ENCODE results near the gene CPA1. TPM values are rescaled to one million over a fixed set of nuclear protein-coding genes. Genes with fewer than 3 reads are reported as not detected.

Gene CPA1
- polyA plus RNA-seq (ENCODE audit: insufficient read depth in 1 of 5, insufficient read length in 5 of 5, low replicate concordance in 1 of 5) = 1 to 10 TPM in 3 of 5 donors, under 1 TPM in 2; 0.81 to 1.7 (median 1.0) TPM
- long read RNA-seq, donor 1 = 0 reads
- long read RNA-seq, donor 2 = 0 reads
- long read RNA-seq, donor 3, partial matches to known transcripts = 20 of 20 reads
- long read RNA-seq, donor 3, other reads (novel, unspliced or antisense) = 0 of 20 reads
- long read RNA-seq, donor 4 = 0 reads
- long read RNA-seq, donor 5 = 0 reads
- long read RNA-seq, donor 6 = 0 reads
- long read RNA-seq, donor 7 = 0 reads
- long read RNA-seq, donor 8 = 0 reads

DNA sequence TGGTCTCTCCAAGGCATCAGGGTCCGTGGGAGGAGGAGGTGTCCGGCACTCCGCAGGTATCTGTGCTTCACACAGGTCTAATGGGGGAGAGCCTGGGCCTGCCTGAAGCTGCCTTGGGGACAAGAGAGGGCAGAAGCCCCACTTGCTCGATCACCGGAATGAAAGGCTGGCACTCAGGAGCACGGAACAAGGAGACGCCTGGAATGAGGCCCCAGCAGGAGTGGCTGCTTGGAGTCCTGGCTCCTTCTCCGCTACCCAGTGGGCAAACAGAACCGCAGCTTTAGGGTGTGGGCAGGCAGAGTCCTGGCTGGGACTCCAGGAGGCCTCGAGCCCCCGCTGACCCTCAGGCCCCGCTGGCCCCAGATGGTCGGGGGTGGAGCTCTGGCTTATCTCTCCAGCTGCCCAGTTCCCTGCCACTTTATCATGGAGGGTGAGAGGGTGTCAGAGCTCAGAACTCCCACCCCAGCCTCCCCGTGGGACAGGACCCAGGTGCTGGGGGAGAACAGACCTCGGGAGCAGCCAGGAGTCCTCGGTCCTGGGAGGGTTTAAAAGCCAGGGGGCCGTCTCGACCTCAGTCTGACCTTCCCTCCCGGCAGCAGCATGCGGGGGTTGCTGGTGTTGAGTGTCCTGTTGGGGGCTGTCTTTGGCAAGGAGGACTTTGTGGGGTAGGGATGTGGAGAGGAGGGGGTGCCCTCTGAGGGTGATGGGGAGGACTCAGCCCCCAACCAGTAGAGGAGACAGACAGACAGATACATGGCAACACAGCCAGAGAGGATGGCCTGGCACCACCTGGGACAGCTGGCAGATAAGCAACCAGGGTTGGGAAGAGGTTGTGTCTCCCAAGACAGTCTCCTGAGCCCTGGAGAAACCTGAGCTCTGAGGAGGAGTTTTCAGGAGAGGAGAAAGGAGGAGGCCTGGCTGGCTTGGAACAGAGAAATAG, at the start of gene CPA1:
Gene CPA1, plus strand, starts transcription at position 574 of the 940 bp plus-strand sequence. Its CDS starts 27 bp downstream, at position 601.
- no peak for DNase-seq

GRCh38 chr7:130332259-130333053, 47.8 kb upstream of the CPA1 start:
- DNase-seq = no peak

DNA sequence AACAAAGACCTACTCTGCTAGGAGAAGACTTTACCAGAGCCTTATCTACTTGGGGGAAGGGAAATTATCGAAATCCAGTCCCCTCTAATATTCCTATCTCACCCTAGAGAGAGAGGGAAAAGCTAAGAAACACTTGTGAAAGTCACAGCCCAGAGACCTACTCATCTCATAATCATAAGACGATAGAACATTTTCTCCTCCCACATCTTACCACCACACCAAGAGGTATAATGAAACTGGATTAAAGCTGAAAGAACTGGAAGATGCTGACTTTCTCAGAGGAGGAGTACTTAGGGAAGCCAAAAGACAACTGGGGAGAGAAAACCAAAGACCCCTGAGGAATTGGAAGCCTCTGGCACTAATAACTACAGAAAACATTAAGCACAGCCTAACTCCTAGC, 46.5 kb upstream of the CPA1 start:
- DNase-seq = no peak

DNA sequence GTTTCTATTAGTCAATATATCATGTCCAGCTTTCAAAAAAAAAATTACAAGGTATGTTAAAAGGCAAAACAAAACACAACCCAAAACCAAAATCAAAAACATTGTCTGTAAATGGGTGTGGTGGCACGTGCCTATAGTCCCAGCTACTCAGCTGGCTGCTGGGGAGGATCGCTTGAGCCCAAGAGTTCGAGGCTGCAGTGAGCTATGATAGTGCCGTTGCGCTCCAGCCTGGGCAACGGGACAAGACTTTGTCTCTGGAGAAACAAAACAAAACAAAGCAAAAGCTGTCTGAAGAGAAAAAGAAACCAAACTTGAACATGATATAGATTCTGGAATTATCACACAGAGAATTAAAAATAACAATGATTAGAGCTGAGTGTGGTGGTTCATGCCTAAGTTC, 46.0 kb upstream of the CPA1 start:
- no peak for DNase-seq

GRCh38 chr7:130337410-130337971, 42.8 kb upstream of the CPA1 start:
- no peak for DNase-seq

DNA sequence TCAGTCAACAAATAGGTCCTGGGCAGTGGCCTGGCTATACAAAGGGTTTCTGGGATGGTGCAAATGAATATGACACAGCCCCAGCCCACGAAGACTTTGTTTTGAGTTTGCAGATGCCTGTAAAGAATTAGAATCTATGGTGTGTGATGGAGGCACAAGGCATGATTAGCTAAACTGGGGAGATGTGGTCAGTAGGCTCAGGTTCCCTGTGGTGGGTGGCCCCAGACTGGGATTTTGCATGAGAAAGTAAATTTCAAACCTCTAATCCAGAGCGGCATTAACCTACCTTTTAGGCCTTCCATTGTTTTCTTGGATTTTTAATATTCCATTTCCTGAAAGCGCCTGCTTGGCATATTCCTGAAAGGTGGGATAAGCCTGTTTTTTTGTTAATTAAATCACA, 42.1 kb upstream of the CPA1 start:
- no peak for DNase-seq

DNA sequence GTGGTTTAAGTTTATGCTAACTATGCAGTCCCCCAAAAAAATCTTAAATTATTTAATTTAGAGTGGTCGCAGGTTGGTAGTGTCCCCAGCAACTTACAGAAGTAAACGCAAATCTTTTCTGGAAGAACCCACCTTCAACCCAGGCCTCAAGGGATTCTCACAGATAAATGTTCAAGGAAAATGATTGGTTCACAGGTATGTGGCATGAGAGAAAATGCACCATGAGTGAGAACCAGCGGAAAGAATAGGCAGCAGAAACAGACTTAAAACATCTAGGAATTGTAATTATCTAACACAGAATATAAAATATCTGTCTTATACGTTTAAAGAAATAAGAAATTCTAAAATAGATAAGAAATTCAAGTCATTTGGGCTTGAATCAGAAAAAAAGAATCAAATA, 38.4 kb upstream of the CPA1 start:
- DNase-seq = no peak

GRCh38 chr7:130342701-130343380, 37.5 kb upstream of the CPA1 start:
- no peak for DNase-seq

- no peak for DNase-seq
Observed at GRCh38 chr7:130344271-130344866, 35.9 kb upstream of the CPA1 start, which contains the start of gene CPA5. Gene CPA5, plus strand, starts transcription at chr7:130344816. Its CDS starts 1,670 bp downstream, at chr7:130346486.

- DNase-seq = no peak
Observed at GRCh38 chr7:130345136-130345535, 35.2 kb upstream of the CPA1 start.

DNA sequence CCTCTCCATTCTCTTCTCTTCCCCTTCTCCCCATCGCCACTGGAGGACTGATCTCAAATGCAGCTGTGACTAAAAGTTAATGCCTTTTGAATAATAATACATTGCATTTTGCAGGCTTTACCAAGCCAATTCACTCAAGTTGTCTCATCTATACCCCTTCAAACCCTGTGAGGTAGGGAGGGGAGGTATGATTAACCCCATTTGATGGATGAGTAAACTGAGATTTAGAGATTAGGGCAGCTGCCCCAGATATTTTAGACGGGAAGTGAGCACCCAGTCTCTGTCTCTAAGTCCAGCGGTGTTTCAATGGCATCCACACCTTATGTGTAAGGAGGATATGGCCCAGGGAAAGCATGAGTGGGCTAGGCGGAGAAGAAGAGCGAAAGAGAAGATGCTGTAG, 34.6 kb upstream of the CPA1 start:
- no peak for DNase-seq

DNA sequence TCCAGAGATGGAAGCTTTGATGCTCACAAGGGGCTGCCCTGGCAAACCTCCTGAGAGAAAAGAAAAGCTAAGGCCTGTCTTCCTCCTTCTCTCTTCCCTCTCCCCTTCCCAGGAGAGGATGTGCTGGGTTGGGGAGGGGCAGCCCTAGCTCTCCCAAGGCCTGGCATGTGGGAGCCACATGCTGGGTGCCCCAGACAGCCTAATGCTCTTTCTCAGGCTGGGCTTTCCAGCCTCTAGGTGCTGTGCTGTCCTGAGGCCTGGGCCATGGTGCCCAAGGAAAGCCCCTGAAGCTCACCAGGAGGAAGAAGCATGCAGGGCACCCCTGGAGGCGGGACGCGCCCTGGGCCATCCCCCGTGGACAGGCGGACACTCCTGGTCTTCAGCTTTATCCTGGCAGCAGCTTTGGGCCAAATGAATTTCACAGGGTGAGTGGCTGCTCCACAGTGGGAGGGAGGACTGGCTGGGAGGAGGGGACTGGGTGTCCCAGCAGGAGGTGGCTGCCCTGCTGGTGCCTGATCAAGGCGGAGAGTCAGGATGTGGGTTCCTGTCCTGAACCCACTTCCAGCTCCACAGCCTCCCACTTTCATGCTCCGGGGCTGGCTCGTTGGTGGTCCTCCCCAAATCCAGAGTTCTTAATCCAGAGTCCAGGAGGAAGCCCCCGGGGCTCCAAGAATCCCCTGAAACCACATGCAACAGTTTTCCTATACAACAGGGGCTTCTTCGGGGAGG, 34.0 kb upstream of the CPA1 start:
- DNase-seq = no peak

DNA sequence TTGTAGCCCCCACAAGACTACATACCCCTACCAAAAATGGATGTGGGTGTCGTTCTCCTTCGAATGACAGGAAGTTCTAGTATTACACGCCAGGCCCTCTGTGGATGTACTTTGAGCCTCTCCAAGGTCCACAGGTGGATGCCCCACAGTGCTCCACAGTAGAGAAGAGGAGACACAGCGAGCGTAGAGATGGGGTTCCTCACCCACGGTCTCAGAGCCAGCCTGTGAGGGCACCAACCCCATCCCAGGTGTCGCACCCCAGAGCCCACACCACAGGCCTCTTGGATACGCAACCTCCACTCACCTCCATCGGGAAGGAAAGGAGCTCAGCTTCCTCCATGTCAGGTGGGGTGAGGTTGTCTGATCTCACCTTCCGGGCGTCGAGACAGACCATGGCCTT, 33.4 kb upstream of the CPA1 start:
- no peak for DNase-seq

- no peak for DNase-seq
Observed at GRCh38 chr7:130349911-130350782, 30.1 kb upstream of the CPA1 start.

DNA sequence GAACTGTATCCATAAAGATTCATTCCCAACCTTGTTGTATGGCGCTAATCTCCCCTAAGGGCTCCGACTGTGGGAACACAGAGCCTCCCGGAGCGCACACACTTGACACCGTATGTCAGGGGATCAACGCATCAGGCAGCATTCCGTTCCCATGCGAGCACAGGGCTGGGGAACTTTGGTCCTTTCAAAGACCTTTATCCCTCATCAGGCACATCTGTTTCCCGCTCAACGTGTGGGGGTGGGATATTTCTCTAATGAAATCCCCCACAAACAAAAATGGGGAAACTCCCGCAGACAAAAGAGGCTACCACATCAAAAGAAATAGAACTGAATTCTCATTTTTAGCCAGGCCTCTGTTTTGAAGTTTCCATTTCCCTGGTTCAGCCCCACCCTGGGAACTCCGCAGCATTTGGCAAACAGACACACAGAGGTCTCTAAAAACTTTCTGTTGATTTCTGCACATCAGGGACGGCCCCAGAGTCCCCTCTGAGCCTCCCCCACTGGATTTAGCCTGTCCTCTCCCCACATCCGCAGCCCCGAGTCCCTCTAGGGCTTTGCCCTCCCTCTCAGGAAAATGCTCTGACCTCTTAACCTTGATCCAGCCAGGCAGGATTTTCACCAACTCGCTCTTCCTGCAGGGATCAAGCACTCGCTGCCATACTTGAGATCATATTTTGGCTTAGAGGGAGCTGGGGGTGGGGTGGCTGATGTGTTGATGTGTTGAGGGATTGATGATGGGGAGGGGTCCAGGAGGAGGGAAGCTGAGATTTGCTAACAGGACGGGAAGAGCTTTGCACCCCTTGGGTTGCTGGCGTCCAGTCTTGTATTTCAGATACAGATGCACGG, 29.1 kb upstream of the CPA1 start:
- DNase-seq = peak; percentile 80 to 88

GRCh38 chr7:130351791-130352090, 28.6 kb upstream of the CPA1 start:
- no peak for DNase-seq

GRCh38 chr7:130352194-130353074, 27.9 kb upstream of the CPA1 start:
- peak; percentile 63 to 73 for DNase-seq

Data from right lung (tissue), 10 donors.